Skin epidermis (tissue), 12 donors: ENCODE results near the gene MLLT10.
"Not testable (repeated sequence)": the region's sequence is repeated elsewhere in the genome, so short reads cannot be mapped to it uniquely, and the experiment has no call there.

Experiments used
- H3K27ac ChIP-seq, 21 experiments: fragments of 200-600 bp; sonication (generic) in 11 of 21; one replicate each; pipeline ENCODE4 v1.5.0; 2020; ENCODE audit warnings: mild to moderate bottlenecking in 3 of 21, inconsistent platforms in 2 of 21, moderate library complexity in 2 of 21
- H3K4me3 ChIP-seq, 7 experiments: fragments of 200-600 bp; sonication (generic) in 2 of 7; one replicate each; pipeline ENCODE4 v1.5.0; 2020; ENCODE audit warnings: inconsistent platforms in 2 of 7, mild to moderate bottlenecking in 2 of 7, moderate library complexity in 1 of 7

The MLLT10 gene

DNA sequence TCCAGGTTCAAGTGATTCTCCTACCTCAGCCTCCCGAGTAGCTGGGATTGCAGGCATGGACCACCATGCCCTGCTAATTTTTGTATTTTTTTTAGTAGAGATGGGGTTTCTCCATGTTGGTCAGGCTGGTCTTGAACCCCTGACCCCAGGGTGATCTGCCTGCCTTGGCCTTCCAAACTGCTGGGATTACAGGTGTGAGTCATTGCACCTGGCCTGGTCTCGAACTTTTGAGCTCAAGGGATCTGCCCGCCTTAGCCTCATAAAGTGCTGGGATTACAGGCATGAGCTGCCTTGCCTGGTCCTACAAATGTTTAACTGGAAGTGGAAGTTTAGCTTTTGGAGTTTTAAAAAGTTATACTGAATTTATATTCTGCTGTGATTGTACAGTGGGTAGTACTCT is 2.8 kb downstream of the MLLT10 start:
- no peak overlapping the region for H3K27ac ChIP-seq
- no peak overlapping the region for H3K4me3 ChIP-seq

DNA sequence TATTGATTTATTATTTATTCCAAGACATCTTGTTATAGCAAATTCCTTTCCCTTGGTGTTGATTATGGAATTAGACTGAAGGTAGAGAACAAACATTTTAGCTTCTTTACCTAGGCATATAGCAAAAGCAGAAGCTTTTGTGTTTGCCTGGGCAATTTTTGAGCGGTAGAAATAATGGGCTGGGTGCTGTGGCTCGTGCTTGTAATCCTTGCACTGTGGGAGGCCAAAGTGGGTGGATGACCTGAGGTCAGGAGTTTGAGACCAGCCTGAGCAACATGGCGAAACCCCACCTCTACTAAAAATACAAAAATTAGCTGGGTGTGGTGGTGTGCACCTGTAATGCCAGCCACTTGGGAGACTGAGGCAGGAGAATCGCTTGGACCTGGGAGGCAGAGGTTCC is 6.7 kb downstream of the MLLT10 start:
- not testable (repeated sequence) for H3K27ac ChIP-seq, H3K4me3 ChIP-seq

DNA sequence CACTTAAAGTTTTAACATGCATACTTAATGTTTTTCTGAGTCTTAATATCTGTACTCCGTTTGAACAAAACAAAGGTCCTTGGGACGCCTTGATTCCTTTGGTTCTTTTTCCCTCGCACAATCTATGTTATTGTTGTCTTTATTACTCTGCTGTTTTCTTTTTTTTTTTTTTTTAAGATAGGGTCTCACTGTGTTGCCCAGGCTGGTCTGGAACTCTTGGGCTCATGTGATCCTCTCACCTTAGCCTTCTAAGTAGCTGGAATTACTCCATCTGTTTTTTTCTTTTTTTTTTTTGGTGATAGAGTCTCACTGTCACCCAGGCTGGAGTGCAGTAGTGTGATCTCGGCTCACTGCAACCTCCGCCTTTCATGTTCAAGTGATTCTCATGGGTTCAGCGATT is 13.2 kb downstream of the MLLT10 start:
- H3K27ac ChIP-seq: no peak overlapping the region
- no peak overlapping the region for H3K4me3 ChIP-seq

DNA sequence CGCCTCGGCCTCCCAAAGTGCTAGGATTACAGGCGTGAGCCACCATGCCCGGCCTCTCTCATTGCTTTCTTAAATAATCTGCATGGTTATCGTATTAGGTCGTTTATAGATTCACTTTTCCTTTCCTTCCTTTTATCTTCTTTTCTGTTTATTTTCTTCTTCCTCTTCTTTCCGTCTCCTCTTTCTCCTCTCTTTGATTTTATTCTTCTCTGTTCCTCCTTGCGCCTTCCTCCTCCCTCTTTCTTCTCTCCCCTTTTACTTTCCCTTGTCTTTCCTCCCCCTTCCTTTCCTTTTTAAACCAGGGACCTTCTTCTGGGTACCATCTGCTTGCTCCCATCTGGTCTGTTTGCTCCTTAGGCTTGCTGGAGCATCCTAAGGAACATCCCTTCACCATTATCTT is 18.6 kb downstream of the MLLT10 start:
- no peak overlapping the region for H3K4me3 ChIP-seq
- no peak overlapping the region for H3K27ac ChIP-seq

GRCh38 chr10:21556527-21556926 is 22.5 kb downstream of the MLLT10 start:
- H3K27ac ChIP-seq: no peak overlapping the region

GRCh38 chr10:21558984-21559383 is 25.0 kb downstream of the MLLT10 start:
- not testable (repeated sequence) for H3K27ac ChIP-seq, H3K4me3 ChIP-seq

More at GRCh38 chr10:21556527-21556926, 22.5 kb downstream of the MLLT10 start:
- no peak overlapping the region for H3K4me3 ChIP-seq

DNA sequence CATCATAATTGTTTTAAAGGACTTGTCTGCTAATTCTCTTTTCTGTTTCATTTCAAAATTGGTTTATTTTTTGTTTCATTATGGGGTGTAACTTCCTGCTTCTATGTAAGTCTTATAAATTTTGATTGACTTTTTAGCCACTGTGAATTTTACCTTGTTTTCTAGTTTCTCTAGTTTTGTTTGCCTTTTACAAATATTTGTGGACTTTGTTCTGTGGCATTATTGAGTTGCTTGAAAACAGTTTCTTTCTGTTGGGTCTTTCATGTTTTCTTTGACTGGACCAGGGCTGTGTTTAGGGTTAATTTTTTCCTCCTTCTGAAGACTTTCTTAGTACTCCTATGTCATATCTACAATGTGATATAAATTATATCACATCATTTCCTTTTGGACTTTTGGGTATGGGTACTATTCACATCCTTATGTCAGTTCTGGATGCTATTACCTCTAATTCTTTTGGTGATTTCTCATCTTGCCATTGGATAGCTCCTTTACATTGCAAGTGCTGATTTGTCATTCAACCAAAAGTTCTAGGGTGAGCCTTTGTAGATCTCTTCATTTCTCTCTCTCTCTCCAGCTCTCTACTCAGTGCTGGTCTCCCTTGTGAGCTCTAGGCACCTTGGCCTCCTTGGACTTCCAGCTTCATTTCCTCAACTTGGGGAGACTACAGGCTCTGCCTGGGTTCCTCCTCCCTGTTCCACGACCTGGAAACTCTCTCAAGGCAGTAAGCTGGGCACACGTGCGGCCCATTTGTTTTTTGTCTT is 36.9 kb downstream of the MLLT10 start:
- no peak overlapping the region for H3K4me3 ChIP-seq
- no peak overlapping the region for H3K27ac ChIP-seq

DNA sequence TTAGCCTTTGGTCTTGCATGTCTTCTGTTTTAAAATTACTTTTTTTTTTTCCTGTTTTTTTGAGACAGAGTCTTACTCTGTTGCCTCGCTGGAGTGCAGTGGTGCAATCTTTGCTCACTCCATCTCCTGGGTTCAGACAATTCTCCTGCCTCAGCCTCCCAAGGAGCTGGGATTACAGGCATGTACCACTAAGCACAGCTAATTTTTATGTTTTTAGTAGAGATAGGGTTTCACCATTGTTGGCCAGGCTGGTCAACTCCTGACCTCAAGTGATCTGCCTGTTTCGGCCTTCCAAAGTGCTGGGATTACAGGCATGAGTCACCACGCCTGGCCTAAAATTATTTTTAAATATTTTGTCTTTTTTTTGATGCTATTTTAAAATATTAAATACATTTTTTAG is 38.5 kb downstream of the MLLT10 start:
- H3K27ac ChIP-seq: no peak overlapping the region
- H3K4me3 ChIP-seq: no peak overlapping the region

DNA sequence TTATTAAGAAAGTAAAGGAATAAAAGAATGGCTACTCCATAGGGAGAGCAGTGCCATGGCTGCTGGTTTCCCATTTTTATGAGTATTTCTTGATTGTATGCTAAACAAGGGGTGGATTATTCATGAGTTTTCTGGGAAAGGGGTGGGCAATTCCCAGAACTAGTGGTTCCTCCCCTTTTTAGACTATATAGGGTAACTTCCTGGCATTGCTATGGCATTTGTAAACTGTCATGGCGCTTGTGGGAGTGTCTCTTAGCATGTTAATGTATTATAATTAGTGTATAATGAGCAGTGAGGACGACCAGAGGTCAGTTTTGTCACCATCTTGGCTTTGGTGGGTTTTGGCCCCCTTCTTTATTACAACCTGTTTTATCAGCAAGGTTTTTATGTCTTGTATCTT is 40.5 kb downstream of the MLLT10 start:
- not testable (repeated sequence) for H3K4me3 ChIP-seq, H3K27ac ChIP-seq

- H3K4me3 ChIP-seq: no peak overlapping the region
- no peak overlapping the region for H3K27ac ChIP-seq
Observed at GRCh38 chr10:21579291-21579690, 45.3 kb downstream of the MLLT10 start.

DNA sequence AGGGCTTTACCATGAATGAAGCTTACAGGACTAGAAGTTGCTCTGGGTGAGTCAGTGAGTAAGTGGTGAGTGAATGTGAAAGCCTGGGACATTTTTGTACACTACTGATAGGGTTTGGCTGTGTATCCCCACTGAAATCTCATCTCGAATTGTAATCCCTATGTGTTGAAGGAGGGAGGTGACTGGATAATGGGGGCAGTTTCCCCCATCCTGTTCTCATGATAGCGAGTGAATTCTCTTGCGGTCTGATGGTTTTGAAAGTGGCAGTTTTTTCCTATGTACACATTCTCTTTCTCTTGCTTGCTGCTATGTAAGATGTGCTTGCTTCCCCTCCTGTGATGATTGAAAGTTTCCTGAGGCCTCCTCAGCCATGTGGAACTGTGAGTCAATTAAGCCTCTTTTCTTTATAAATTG is 47.4 kb downstream of the MLLT10 start:
- H3K27ac ChIP-seq, H3K4me3 ChIP-seq: not testable (repeated sequence)

- no peak overlapping the region for H3K27ac ChIP-seq
- H3K4me3 ChIP-seq: no peak overlapping the region
Observed at GRCh38 chr10:21584834-21585530, 51.0 kb downstream of the MLLT10 start.

GRCh38 chr10:21587391-21587790 is 53.4 kb downstream of the MLLT10 start:
- H3K4me3 ChIP-seq: no peak overlapping the region
- no peak overlapping the region for H3K27ac ChIP-seq

GRCh38 chr10:21588159-21588558 is 54.1 kb downstream of the MLLT10 start:
- H3K27ac ChIP-seq, H3K4me3 ChIP-seq: not testable (repeated sequence)

GRCh38 chr10:21593986-21594385 is 60.0 kb downstream of the MLLT10 start:
- Histone ChIP-seq H3K27ac (no peak overlapping the region), H3K4me3 (no peak overlapping the region)

- no peak overlapping the region for H3K4me3 ChIP-seq
- no peak overlapping the region for H3K27ac ChIP-seq
Observed at GRCh38 chr10:21599582-21599981, 65.5 kb downstream of the MLLT10 start.

DNA sequence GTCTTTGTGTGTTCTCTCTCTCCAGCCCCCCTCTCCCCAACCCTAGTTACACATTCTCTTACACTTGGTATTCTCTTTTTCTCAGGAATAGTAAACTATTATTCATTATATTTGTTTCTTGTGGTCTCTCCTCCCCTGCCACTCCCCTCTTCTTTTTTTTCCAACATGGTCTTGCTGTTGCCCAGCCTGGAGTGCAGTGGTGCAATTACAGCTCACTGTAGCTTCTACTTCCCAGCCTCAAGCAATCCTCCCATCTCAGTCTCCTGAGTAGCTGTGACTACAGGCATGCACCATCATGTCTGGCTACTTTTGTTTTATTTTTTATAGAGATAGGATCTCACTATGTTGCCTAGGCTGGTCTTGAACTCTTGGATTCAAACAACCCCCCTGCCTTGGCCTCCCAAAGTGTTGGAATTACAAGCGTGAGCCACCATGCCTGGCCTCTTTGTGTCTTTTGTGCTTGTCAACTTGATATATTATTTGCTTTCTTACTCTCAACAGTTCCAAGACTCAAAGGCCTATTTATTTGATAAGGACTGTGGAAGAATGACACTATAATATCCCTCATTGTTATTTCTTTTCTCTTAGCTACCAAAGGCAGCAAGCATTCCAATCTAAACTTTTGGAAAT is 66.9 kb downstream of the MLLT10 start:
- Histone ChIP-seq H3K4me3 (no peak overlapping the region), H3K27ac (no peak overlapping the region)

DNA sequence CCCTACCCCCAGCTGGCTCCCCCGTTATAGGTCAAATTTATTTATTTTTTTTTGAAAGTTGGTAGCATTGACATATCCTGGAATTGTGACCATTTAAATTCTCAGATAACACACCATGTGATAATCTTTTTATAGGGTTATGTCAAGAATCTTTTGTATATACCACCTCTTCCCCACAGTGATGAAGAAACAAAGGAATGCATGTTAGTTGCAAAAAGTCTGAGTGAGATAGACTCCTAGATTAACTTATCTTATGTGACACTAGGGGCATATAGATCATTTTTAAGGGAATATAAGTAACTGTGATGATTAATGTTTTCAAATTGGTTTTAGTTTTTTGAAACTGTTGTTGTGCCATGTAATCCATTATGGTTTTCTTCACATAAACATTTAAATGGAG is 68.3 kb downstream of the MLLT10 start:
- Histone ChIP-seq H3K27ac (no peak overlapping the region), H3K4me3 (no peak overlapping the region)

GRCh38 chr10:21603721-21604120 is 69.7 kb downstream of the MLLT10 start:
- no peak overlapping the region for H3K27ac ChIP-seq
- H3K4me3 ChIP-seq: no peak overlapping the region

DNA sequence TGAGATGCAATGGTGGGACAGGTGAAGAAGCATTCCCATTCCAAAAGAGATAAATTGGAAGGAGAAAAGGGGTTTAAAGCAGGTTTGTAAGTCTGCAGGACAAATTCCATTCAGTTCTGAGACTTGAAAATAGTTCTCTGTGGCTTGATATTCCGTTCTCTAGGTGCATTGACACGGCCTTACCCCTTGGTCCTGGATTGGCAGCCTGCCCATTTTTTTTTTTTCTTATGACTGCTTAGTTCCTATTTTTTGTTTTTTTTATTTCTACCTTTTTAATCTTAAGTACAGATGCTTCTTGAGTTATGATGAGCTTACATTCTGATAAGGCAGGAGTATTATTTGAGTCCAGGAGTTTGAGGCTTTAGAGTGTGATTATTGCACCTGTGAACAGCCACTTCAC is 70.6 kb downstream of the MLLT10 start:
- Histone ChIP-seq H3K27ac (no peak overlapping the region), H3K4me3 (no peak overlapping the region)

DNA sequence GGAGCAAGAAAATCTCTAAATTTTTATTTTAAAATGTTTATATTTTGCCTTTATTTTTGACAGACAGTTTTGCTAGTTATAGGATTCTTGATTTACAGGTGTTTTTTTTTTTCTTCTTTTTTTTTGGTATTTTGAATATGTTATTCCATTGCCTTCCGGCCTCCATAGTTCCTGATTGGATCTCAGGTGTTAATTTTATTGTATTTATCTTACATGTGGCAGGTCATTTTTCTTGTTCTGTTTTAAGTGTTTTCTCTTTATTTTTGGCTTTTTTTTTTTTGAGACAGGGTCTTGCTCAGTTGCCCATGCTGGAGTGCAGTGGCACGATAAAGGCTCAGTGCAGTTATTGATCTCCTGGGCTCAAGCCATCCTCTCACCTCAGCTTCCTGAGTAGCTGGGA is 73.9 kb downstream of the MLLT10 start:
- Histone ChIP-seq H3K4me3 (no peak overlapping the region), H3K27ac (no peak overlapping the region)
